GM21737 (cell line): ENCODE data around the gene USP14.
"Not testable (repeated sequence)": the region's sequence is repeated elsewhere in the genome, so short reads cannot be mapped to it uniquely, and the experiment has no call there.

Experiments
- ATAC-seq: cut with Tn5 transposase; IDR thresholded peaks from one replicate; pipeline ENCODE4 v1.9.1; 2021; ENCODE audit warnings: mild to moderate bottlenecking, moderate library complexity; ENCODE audit not compliant: unreplicated experiment

USP14 gene

GRCh38 chr18:158128-159036, at the start of gene USP14:
USP14 (plus strand) TSS chr18:158557; CDS start chr18:158699, 142 bp downstream.
- peak; percentile 88 for ATAC-seq

- peak; percentile 10 for ATAC-seq
Measured at GRCh38 chr18:108665-109063, 49.7 kb upstream of the USP14 start.

DNA sequence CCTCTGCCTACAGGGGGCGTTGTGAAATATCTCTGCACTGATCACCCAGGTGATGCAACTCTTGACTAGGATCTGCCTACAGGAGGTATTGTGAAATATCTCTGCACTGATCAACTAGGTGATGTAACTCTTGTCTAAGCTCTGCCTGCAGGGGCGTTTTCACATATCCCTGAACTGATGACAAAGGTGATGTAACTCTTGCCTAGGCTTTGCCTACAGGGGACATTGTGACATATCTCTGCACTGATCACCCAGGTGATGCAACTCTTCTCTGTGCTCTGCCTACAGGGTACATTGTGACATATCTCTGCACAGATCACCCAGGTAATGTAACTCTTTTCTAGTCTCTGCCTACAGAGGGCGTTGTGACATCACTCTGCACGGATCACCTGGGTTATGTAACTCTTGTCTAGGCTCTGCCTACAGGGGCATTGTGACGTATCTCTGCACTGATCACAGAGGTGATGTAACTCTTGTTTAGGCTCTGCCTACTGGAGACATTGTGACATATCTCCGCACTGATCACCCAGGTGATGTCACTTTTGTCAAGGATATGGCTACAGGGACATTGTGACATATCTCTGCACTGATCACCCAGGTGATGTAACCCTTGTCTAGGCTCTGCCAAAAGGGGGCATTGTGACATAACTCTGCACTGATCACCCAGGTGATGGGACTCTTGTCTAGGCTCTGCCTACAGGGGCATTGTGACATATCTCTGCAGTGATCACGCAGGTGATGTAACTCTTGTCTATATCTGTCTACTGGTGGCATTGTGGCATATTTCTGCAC, 49.0 kb upstream of the USP14 start:
- ATAC-seq: peak; percentile 24

- ATAC-seq: not testable (repeated sequence)
Measured at GRCh38 chr18:109922-110261, 48.5 kb upstream of the USP14 start.

GRCh38 chr18:110351-111201, 47.8 kb upstream of the USP14 start:
- not testable (repeated sequence) for ATAC-seq

DNA sequence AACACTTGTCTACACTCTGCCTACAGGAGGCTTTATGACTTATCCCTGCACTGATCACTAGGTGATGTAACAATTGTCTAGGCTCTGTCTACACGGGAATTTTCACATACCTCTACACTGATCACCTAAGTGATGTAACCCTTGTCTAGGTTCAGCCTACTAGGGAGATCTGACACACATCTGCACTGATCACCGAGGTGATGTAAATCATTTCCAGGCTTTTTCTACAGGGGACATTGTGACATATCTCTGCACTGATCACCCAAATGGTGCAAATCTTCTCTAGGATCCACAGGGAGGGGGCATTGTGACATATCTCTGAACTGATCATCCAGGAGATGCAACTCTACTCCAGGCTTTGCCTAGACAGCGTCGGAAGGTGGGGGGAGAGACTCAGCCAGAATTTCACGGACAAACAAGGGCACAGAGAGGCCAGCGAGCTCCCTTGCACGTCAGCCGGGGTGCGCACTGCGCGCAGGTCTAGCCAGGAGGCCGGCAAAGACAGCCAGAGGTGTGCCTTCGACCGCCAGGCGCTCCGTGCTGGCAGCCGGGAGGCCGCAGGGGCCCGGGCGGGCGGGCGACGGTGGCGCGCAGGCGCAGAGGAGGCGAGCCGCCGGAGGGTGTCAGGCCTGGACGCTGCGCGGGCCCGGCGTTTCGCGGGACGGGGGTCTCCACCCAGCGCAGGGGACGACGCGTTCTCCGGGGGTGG, 46.9 kb upstream of the USP14 start:
- no peak for ATAC-seq

DNA sequence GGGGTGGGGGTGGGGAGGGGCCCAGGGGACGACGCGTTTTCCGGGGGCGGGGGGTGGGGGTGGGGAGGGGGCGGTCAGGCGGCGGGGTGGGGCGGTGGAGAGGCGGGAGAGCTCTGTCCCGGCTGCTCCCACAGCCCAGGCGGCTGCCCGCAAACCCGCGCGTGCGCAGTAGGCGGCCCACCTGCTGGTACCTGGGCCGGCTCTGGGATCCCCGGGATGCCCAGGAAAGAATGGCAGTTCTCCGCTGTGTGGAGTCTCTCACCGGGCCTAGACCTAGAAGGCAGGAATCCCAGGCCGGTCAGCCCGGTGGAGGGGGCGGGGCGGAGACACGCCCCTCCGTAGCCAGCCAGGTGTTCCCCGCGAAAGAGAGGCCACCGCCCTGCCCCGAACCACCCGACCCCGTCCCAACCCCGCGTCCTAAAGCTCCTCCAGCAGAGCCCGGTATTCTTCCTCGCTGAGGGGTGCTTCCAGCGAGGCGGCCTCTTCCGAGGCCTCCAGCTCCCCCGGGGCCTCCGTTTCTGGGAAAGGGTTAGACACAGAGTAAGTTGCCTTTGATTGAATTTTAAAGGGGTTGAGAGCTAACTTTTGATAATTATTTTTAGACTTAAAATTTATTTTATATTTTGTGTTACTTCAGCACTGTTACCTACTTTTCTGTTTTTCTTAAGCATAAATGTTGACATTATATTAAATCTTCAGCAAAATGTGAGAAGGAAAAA, 46.2 kb upstream of the USP14 start:
- not testable (repeated sequence) for ATAC-seq

- ATAC-seq: not testable (repeated sequence)
Measured at GRCh38 chr18:120539-121260, 37.7 kb upstream of the USP14 start.

DNA sequence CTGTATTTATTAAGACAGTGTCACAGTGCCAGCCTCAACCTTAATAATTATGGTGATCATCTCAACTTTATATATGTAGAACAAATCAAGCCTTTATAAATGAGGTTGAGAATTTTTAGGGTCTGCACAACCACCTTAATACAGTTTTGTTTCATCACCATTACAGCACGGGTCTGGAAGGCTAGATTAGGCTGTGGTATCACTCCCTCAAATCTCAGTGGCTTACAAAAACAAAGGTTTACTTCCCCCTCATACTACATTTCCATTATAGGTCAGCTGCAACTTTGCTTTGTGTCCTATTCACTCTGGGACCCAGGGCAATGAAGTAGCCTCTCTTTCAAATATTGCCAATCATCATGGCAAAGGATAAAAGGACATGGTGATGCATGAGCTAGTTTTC, 23.3 kb upstream of the USP14 start:
- ATAC-seq: no peak

- ATAC-seq: no peak
Measured at GRCh38 chr18:136433-136832, 21.9 kb upstream of the USP14 start.

- ATAC-seq: no peak
Measured at GRCh38 chr18:137327-137726, 21.0 kb upstream of the USP14 start.

GRCh38 chr18:140670-141266, 17.6 kb upstream of the USP14 start:
- no peak for ATAC-seq

DNA sequence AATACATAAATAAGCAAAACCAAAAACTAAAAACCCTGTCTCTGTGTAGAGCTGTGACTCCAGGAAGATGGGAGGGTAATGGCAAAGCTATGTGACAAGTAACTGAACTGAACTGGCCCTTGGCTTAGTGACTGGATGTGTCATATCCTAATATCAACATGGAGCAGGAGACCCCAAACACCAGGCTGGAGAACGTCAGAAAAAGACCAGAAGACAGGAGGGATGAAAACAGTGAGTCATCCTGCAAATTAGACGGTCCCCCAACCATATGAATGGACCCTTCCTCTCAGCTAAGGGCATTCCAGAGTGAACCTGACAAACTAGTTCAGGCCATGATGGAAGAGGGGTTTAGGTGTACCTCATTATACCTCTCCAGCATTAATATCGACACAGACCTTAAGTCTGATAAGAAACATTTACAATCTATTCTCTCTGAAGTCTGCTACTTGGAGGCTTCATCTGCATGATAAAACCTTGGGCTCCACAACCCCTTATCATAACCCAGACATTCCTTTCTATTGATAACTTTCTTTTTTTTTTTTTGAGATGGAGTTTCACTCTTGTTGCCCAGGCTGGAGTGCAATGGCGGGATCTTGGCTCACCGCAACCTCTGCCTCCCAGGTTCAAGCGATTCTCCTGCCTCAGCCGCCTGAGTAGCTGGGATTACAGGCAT, 15.6 kb upstream of the USP14 start:
- ATAC-seq: not testable (repeated sequence)

GRCh38 chr18:148841-149240, 9.5 kb upstream of the USP14 start:
- ATAC-seq: no peak

GRCh38 chr18:154151-154550, 4.2 kb upstream of the USP14 start:
- ATAC-seq: no peak

GRCh38 chr18:155688-156087, 2.7 kb upstream of the USP14 start:
- ATAC-seq: no peak

- no peak for ATAC-seq
Measured at GRCh38 chr18:156514-157230, 1.7 kb upstream of the USP14 start.
